IMR-90 (cell line): ENCODE results near the gene CALY.

Source experiments
- CEBPB ChIP-seq: IDR thresholded peaks from 2 replicates; pipeline ENCODE4 v1.6.1; 2012; ENCODE audit warnings: low read depth, low read length, improper control_type of control experiment
- FOS ChIP-seq: fragments of 150-350 bp; IDR thresholded peaks from 2 replicates; pipeline ENCODE4 v1.6.1; 2016; ENCODE audit warnings: low read depth, low read length
- NFE2L2 ChIP-seq: fragments of 150-350 bp; IDR thresholded peaks from 2 replicates; pipeline ENCODE4 v1.6.1; 2016; ENCODE audit warnings: low read depth, mild to moderate bottlenecking, low read length
- POLR2A ChIP-seq: IDR thresholded peaks from 2 replicates; pipeline ENCODE4 v1.6.1; 2012; ENCODE audit warnings: mild to moderate bottlenecking, low read depth, low read length
- RAD21 ChIP-seq: IDR thresholded peaks from 2 replicates; pipeline ENCODE4 v1.6.1; 2012; ENCODE audit warnings: low read length, improper control_type of control experiment
- RCOR1 ChIP-seq: IDR thresholded peaks from 2 replicates; pipeline ENCODE4 v1.6.1; 2012; ENCODE audit warnings: mild to moderate bottlenecking, low read length, improper control_type of control experiment; ENCODE audit not compliant: insufficient replicate concordance
- RFX5 ChIP-seq: IDR thresholded peaks from 2 replicates; pipeline ENCODE4 v1.8.0; 2012; ENCODE audit warnings: low read depth, mild to moderate bottlenecking, low read length, moderate library complexity
- TF ChIP-seq, protein P1 (sequence below): conservative IDR thresholded peaks from 2 replicates; pipeline ENCODE4 v1.5.1; 2012; ENCODE audit warnings: mild to moderate bottlenecking, low read depth, low read length, improper control_type of control experiment
- TF ChIP-seq, protein P2 (sequence below): fragments of 150-350 bp; IDR thresholded peaks from 2 replicates; pipeline ENCODE4 v1.6.1; 2017; ENCODE audit warnings: mild to moderate bottlenecking, antibody characterized with exemption, low read length, low read depth
- TF ChIP-seq, protein P3 (sequence below): fragments of 150-350 bp; IDR thresholded peaks from 2 replicates; pipeline ENCODE4 v1.6.1; 2016; ENCODE audit warnings: low read depth, mild to moderate bottlenecking, low read length, moderate library complexity, borderline replicate concordance

DNA sequence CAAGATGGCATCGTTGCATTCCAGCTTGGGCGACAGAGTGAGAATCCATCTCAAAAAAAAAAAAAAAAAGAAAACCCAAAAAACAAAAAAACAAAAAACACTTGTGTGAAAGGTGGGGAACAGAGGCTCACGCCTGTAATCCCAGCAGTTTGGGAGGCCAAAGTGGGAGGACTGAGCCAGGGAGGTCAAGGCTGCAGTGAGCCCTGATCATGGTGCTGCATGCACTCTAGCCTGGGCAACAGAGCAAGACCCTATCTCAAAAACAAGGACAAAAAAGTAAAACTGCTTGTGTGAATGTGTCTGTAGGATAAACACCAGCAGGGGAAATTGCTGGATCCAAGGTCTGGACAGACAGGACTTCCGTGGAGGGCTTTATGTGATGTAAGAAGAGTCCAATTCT, 46.9 kb upstream of the CALY start:
- TF ChIP-seq, protein P1, sequence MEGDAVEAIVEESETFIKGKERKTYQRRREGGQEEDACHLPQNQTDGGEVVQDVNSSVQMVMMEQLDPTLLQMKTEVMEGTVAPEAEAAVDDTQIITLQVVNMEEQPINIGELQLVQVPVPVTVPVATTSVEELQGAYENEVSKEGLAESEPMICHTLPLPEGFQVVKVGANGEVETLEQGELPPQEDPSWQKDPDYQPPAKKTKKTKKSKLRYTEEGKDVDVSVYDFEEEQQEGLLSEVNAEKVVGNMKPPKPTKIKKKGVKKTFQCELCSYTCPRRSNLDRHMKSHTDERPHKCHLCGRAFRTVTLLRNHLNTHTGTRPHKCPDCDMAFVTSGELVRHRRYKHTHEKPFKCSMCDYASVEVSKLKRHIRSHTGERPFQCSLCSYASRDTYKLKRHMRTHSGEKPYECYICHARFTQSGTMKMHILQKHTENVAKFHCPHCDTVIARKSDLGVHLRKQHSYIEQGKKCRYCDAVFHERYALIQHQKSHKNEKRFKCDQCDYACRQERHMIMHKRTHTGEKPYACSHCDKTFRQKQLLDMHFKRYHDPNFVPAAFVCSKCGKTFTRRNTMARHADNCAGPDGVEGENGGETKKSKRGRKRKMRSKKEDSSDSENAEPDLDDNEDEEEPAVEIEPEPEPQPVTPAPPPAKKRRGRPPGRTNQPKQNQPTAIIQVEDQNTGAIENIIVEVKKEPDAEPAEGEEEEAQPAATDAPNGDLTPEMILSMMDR: no peak
- TF ChIP-seq, protein P2, sequence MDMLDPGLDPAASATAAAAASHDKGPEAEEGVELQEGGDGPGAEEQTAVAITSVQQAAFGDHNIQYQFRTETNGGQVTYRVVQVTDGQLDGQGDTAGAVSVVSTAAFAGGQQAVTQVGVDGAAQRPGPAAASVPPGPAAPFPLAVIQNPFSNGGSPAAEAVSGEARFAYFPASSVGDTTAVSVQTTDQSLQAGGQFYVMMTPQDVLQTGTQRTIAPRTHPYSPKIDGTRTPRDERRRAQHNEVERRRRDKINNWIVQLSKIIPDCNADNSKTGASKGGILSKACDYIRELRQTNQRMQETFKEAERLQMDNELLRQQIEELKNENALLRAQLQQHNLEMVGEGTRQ: no peak
- TF ChIP-seq, protein P3, sequence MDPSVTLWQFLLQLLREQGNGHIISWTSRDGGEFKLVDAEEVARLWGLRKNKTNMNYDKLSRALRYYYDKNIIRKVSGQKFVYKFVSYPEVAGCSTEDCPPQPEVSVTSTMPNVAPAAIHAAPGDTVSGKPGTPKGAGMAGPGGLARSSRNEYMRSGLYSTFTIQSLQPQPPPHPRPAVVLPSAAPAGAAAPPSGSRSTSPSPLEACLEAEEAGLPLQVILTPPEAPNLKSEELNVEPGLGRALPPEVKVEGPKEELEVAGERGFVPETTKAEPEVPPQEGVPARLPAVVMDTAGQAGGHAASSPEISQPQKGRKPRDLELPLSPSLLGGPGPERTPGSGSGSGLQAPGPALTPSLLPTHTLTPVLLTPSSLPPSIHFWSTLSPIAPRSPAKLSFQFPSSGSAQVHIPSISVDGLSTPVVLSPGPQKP: no peak
- no peak for TF ChIP-seq POLR2A
- no peak for TF ChIP-seq FOS
- TF ChIP-seq RAD21: no peak
- TF ChIP-seq RCOR1: no peak
- no peak for TF ChIP-seq CEBPB
- TF ChIP-seq RFX5: no peak
- TF ChIP-seq NFE2L2: no peak
